ENCODE measurements around the gene NPAS4.

NPAS4 gene

GRCh38 chr11:66468691-66469090 lies 47.9 kb downstream of the NPAS4 start:
- peaks cover 9% of the 10 kb centered on the region for H3K27me3 ChIP-seq (ENCODE audit: control insufficient read depth, low read length)
- H3K4me1 ChIP-seq (ENCODE audit: control insufficient read depth, low read length), result peaks cover 16% of the 10 kb centered on the region
- no peaks in the 10 kb centered on the region for H3K9me2 ChIP-seq (replicated peaks; ENCODE audit: control insufficient read depth, low read length)
- H3K4me3 ChIP-seq (ENCODE audit: low read length), result no peak overlapping the region
- H3K4me2 ChIP-seq (ENCODE audit: low read length), result no peak overlapping the region
- peaks cover 3% of the 10 kb centered on the region; the same call in 1 of the 2 replicates for H3K36me3 ChIP-seq (ENCODE audit: control insufficient read depth, low read length)
- no peak for TF ChIP-seq CTCF (IDR thresholded peaks at IDR 0.05; ENCODE audit: low read depth, low read length, poor library complexity, severe bottlenecking)
- no peak for TF ChIP-seq EZH2phosphoT487 (IDR thresholded peaks at IDR 0.05; ENCODE audit: borderline replicate concordance, low read length)
- H3K9me3 ChIP-seq (ENCODE audit: control insufficient read depth, insufficient read depth, low read length), result no peaks in the 10 kb centered on the region
- no peaks in the 10 kb centered on the region for H4K20me1 ChIP-seq (ENCODE audit: control insufficient read depth, insufficient read depth, low read depth, low read length)
- no peak overlapping the region for H3K27ac ChIP-seq (ENCODE audit: low read depth, low read length)
- no peaks in the 10 kb centered on the region for H3K79me2 ChIP-seq (ENCODE audit: control insufficient read depth, low read length)
- no peaks in the 10 kb centered on the region for H3F3A ChIP-seq (ENCODE audit: control insufficient read depth, insufficient read depth)

GRCh38 chr11:66469441-66469840 lies 48.6 kb downstream of the NPAS4 start:
- Histone ChIP-seq H3K27ac (ENCODE audit: low read depth, low read length) (no peak overlapping the region), H4K20me1 (ENCODE audit: control insufficient read depth, insufficient read depth, low read depth, low read length) (no peaks in the 10 kb centered on the region), H3K9me2 (replicated peaks; ENCODE audit: control insufficient read depth, low read length) (no peaks in the 10 kb centered on the region), H3K79me2 (ENCODE audit: control insufficient read depth, low read length) (no peaks in the 10 kb centered on the region), H3K27me3 (ENCODE audit: control insufficient read depth, low read length) (peaks cover 9% of the 10 kb centered on the region), H3K4me1 (ENCODE audit: control insufficient read depth, low read length) (peaks cover 16% of the 10 kb centered on the region), H3K4me3 (ENCODE audit: low read length) (no peak overlapping the region), H3F3A (ENCODE audit: control insufficient read depth, insufficient read depth) (no peaks in the 10 kb centered on the region), H3K4me2 (ENCODE audit: low read length) (no peak overlapping the region), H3K9me3 (ENCODE audit: control insufficient read depth, insufficient read depth, low read length) (no peaks in the 10 kb centered on the region), H3K36me3 (ENCODE audit: control insufficient read depth, low read length) (peaks cover 3% of the 10 kb centered on the region; the same call in 1 of the 2 replicates)
- TF ChIP-seq EZH2phosphoT487 (IDR thresholded peaks at IDR 0.05; ENCODE audit: borderline replicate concordance, low read length) (no peak), CTCF (IDR thresholded peaks at IDR 0.05; ENCODE audit: low read depth, low read length, poor library complexity, severe bottlenecking) (no peak)

GRCh38 chr11:66470015-66470414 lies 49.2 kb downstream of the NPAS4 start:
- TF ChIP-seq EZH2phosphoT487 (IDR thresholded peaks at IDR 0.05; ENCODE audit: borderline replicate concordance, low read length), result no peak
- no peak for TF ChIP-seq CTCF (IDR thresholded peaks at IDR 0.05; ENCODE audit: low read depth, low read length, poor library complexity, severe bottlenecking)
- peaks cover 8% of the 10 kb centered on the region for H3K27me3 ChIP-seq (ENCODE audit: control insufficient read depth, low read length)
- no peak overlapping the region for H3K4me2 ChIP-seq (ENCODE audit: low read length)
- H4K20me1 ChIP-seq (ENCODE audit: control insufficient read depth, insufficient read depth, low read depth, low read length), result no peaks in the 10 kb centered on the region
- no peaks in the 10 kb centered on the region for H3F3A ChIP-seq (ENCODE audit: control insufficient read depth, insufficient read depth)
- H3K36me3 ChIP-seq (ENCODE audit: control insufficient read depth, low read length), result peaks cover 3% of the 10 kb centered on the region; the same call in 1 of the 2 replicates
- no peak overlapping the region for H3K27ac ChIP-seq (ENCODE audit: low read depth, low read length)
- H3K9me3 ChIP-seq (ENCODE audit: control insufficient read depth, insufficient read depth, low read length), result no peaks in the 10 kb centered on the region
- H3K9me2 ChIP-seq (replicated peaks; ENCODE audit: control insufficient read depth, low read length), result no peaks in the 10 kb centered on the region
- H3K79me2 ChIP-seq (ENCODE audit: control insufficient read depth, low read length), result no peaks in the 10 kb centered on the region
- H3K4me1 ChIP-seq (ENCODE audit: control insufficient read depth, low read length), result peaks cover 16% of the 10 kb centered on the region
- H3K4me3 ChIP-seq (ENCODE audit: low read length), result no peak overlapping the region
